GM12891 (cell line): ENCODE results near the gene JCAD.
"Not testable (repeated sequence)": the region's sequence is repeated elsewhere in the genome, so short reads cannot be mapped to it uniquely, and the experiment has no call there.

Experiments
- POLR2A ChIP-seq: IDR thresholded peaks from 2 replicates; pipeline ENCODE4 v1.6.1; 2011; ENCODE audit warnings: low read depth, low read length, control low read depth
- SPI1 ChIP-seq: IDR thresholded peaks from 2 replicates; pipeline ENCODE4 v1.6.1; 2011; ENCODE audit warnings: low read depth, low read length, control low read depth

GRCh38 chr10:30025428-30025827, 34.0 kb downstream of the JCAD start:
- not testable (repeated sequence) for TF ChIP-seq POLR2A, SPI1
